Hepatocyte (in vitro differentiated cells): ENCODE data around the gene HK3.
"Not testable (repeated sequence)": the region's sequence is repeated elsewhere in the genome, so short reads cannot be mapped to it uniquely, and the experiment has no call there.

Experiments
- CTCF ChIP-seq: fragments of 200-600 bp; sonication (generic); IDR thresholded peaks from 2 replicates; pipeline ENCODE4 v1.5.1; 2016; ENCODE audit warnings: antibody characterized with exemption, mild to moderate bottlenecking; ENCODE audit not compliant: poor library complexity
- EZH2 ChIP-seq: fragments of 200-600 bp; sonication (generic); IDR thresholded peaks from 2 replicates; pipeline ENCODE4 v1.6.1; 2016; ENCODE audit warnings: antibody characterized with exemption, mild to moderate bottlenecking, borderline replicate concordance
- EZH2phosphoT487 ChIP-seq: fragments of 200-600 bp; sonication (generic); IDR thresholded peaks from one replicate; pipeline ENCODE4 v1.6.1; 2018; ENCODE audit warnings: antibody characterized with exemption, mild to moderate bottlenecking, low read depth, moderate library complexity; ENCODE audit not compliant: unreplicated experiment, severe bottlenecking

GRCh38 chr5:176872586-176872985 lies 26.6 kb downstream of the HK3 start:
- not testable (repeated sequence) for TF ChIP-seq CTCF, EZH2, EZH2phosphoT487
